Measurements from ENCODE around the gene GUCY1A2. TPM values are rescaled to one million over a fixed set of nuclear protein-coding genes. Genes with fewer than 3 reads are reported as not detected.

The GUCY1A2 gene
- total RNA-seq, 1 experiment from 2014 or later = 5.4 TPM

DNA sequence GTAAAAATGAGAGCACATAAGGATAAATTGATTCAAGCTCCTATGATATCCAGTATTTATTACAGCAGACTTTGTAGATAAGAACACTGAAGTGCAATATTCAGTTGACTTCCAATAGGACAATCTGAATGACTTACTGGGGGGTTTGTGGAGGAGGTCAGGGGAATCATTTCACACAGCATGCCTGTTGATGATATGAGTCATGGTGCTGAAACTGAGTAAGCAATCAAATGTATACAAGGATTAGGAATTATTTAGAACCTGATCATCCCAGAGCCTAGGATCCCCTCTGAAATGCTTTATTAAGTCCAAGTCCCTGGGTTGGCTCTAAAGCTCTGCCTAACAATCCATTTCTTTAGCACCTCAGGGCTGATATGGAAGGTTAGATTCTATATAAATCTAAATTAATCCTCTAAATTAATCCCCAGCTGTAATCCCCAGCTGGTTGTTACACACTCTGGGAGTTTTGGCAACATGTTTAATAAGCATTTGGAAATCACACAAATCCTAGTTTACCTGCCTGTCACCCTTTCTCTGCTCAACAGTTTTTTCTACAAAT, 326.4 kb downstream of the GUCY1A2 start:
- no peak overlapping the region for H3K27ac ChIP-seq (ENCODE audit: low read depth, low read length, poor library complexity, severe bottlenecking)
- ChIA-PET POLR2A (ENCODE audit: low non-redundant PET) (no interaction called here), CTCF (no interaction called here)
- H3K36me3 ChIP-seq (ENCODE audit: insufficient read depth, low read length, poor library complexity, severe bottlenecking) = no peaks in the 10 kb centered on the region
- H3K4me3 ChIP-seq (ENCODE audit: low read depth, low read length, poor library complexity, severe bottlenecking) = no peak overlapping the region
- H3K9me3 ChIP-seq (ENCODE audit: low read depth, low read length, poor library complexity, severe bottlenecking) = no peaks in the 10 kb centered on the region
- no peaks in the 10 kb centered on the region for H3K4me1 ChIP-seq (ENCODE audit: insufficient read depth, low read length, poor library complexity, severe bottlenecking)
- TF ChIP-seq EZH2 (IDR thresholded peaks at IDR 0.05; ENCODE audit: borderline replicate concordance, low read depth, low read length, poor library complexity, severe bottlenecking) (no peak), CTCF (conservative IDR thresholded peaks at IDR 0.05; ENCODE audit: low read depth, low read length) (no peak)
- DNase-seq (ENCODE audit: low spot score) = no peak
- H3K27me3 ChIP-seq (replicated peaks; ENCODE audit: insufficient read depth, low read depth, low read length, poor library complexity) = no peaks in the 10 kb centered on the region
- no TSS peak for BruUV-seq (replicated peaks)
- intact Hi-C loops (cut with micrococcal nuclease; ENCODE audit: unreplicated experiment) = loop anchor here (10.0 kb wide), 1 partner anchor 377 kb away; no protein-coding TSS in a partner anchor

DNA sequence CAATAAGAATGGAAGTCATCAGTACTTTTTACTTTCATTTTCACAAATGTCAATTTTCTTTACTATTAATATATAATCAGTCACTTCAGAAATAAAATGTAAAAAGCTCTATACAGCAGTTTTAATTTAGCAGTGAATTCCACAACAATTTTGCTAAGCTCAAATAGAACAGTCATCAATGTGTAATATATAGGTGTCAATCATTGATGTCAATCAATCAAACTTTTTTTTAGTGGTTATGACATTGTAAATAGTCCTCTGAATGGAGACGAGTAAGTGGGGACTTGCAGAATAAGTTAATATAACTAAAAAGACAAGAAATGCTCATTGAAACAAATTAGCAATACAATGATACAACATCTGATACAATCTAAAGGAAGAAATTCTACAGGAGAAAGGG, 327.4 kb downstream of the GUCY1A2 start:
- TF ChIP-seq CTCF (conservative IDR thresholded peaks at IDR 0.05; ENCODE audit: low read depth, low read length) = no peak
- TF ChIP-seq EZH2 (IDR thresholded peaks at IDR 0.05; ENCODE audit: borderline replicate concordance, low read depth, low read length, poor library complexity, severe bottlenecking) = no peak
- H3K27me3 ChIP-seq (replicated peaks; ENCODE audit: insufficient read depth, low read depth, low read length, poor library complexity) = no peaks in the 10 kb centered on the region
- POLR2A ChIA-PET (ENCODE audit: low non-redundant PET) = no interaction called here
- CTCF ChIA-PET = no interaction called here
- H3K27ac ChIP-seq (ENCODE audit: low read depth, low read length, poor library complexity, severe bottlenecking) = no peak overlapping the region
- no peaks in the 10 kb centered on the region for H3K9me3 ChIP-seq (ENCODE audit: low read depth, low read length, poor library complexity, severe bottlenecking)
- H3K4me3 ChIP-seq (ENCODE audit: low read depth, low read length, poor library complexity, severe bottlenecking) = no peak overlapping the region
- H3K36me3 ChIP-seq (ENCODE audit: insufficient read depth, low read length, poor library complexity, severe bottlenecking) = no peaks in the 10 kb centered on the region
- BruUV-seq (replicated peaks) = no TSS peak
- DNase-seq (ENCODE audit: low spot score) = no peak
- H3K4me1 ChIP-seq (ENCODE audit: insufficient read depth, low read length, poor library complexity, severe bottlenecking) = no peaks in the 10 kb centered on the region
- intact Hi-C loops (cut with micrococcal nuclease; ENCODE audit: unreplicated experiment) = loop anchor here (10.0 kb wide), 1 partner anchor 376 kb away; no protein-coding TSS in a partner anchor

DNA sequence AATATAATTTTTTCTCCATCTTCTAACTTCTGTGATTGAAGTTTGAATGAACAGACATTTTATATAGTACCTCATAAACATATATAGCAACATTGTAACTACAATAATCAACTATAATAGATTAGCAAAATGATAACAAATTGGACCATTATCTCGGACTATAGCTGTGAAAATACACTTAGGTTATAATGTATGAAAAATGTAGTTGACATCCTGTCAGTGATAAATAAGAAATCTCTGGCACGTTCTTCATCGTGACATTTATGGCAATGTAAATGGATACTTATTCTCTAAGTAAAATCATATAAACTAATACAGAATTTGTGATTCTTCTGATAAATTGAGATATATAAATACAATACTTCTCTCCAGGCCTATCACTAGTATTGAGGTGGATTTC, 333.3 kb downstream of the GUCY1A2 start:
- TF ChIP-seq CTCF (conservative IDR thresholded peaks at IDR 0.05; ENCODE audit: low read depth, low read length) = no peak
- no peak for TF ChIP-seq EZH2 (IDR thresholded peaks at IDR 0.05; ENCODE audit: borderline replicate concordance, low read depth, low read length, poor library complexity, severe bottlenecking)
- no TSS peak for BruUV-seq (replicated peaks)
- POLR2A ChIA-PET (ENCODE audit: low non-redundant PET) = no interaction called here
- CTCF ChIA-PET = no interaction called here
- Histone ChIP-seq H3K27ac (ENCODE audit: low read depth, low read length, poor library complexity, severe bottlenecking) (no peak overlapping the region), H3K4me3 (ENCODE audit: low read depth, low read length, poor library complexity, severe bottlenecking) (no peak overlapping the region), H3K36me3 (ENCODE audit: insufficient read depth, low read length, poor library complexity, severe bottlenecking) (no peaks in the 10 kb centered on the region), H3K4me1 (ENCODE audit: insufficient read depth, low read length, poor library complexity, severe bottlenecking) (no peaks in the 10 kb centered on the region), H3K9me3 (ENCODE audit: low read depth, low read length, poor library complexity, severe bottlenecking) (no peaks in the 10 kb centered on the region), H3K27me3 (replicated peaks; ENCODE audit: insufficient read depth, low read depth, low read length, poor library complexity) (no peaks in the 10 kb centered on the region)
- intact Hi-C loops (cut with micrococcal nuclease; ENCODE audit: unreplicated experiment) = no loop called here
- DNase-seq (ENCODE audit: low spot score) = no peak
